ENCODE data around the gene PHC2.

PHC2 gene

DNA sequence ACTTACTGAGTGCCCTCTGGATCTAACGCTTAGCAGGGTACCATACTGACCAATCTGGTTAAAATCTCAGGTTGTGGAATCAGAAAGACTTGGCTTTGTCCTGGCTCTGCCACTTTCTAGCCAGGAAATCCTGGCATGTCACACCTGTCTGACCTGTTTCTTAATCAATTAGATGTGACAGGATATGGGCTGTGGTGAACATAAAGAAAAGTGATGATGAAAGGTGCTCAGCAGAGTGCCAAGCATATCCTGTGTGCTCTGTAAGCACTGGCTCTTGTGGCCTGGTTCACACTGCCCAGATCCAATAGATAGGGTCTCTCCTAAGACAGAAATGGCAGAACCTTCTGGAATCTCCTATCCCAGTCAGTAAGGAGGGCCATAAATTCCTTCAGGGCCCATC is 53.9 kb downstream of the PHC2 start:
- Histone ChIP-seq H3K27ac (peak overlapping the region in 2 of 21 experiments; percentile 23 to 24), H3K4me3 (no peak overlapping the region)

- Histone ChIP-seq H3K27ac (no peak overlapping the region), H3K4me3 (no peak overlapping the region)
Observed at GRCh38 chr1:33375316-33375715, 55.6 kb downstream of the PHC2 start.

- Histone ChIP-seq H3K4me3 (no peak overlapping the region), H3K27ac (no peak overlapping the region)
Observed at GRCh38 chr1:33374336-33375105, 56.4 kb downstream of the PHC2 start.

DNA sequence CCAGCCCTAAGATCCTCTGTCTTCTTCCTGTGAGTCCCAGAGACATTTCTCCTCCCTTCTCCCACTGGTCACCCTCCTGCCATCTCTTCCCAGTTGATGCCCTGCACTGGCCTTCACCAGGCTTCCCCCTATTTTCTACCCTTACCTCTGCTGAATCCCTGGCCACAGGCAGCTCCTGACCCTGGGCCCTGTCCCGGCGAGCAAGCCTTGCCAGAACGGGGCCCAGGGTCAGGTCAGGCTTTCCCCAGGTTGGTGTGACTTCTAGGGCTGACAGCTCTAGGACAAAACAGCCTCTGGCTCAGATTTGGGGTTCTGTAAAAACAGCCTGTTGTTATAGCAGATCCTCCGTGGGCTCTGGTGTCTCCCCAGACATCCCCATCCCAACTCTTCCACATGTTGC is 57.3 kb downstream of the PHC2 start:
- Histone ChIP-seq H3K4me3 (no peak overlapping the region), H3K27ac (no peak overlapping the region)

GRCh38 chr1:33372677-33373076 is 58.2 kb downstream of the PHC2 start:
- no peak overlapping the region for H3K4me3 ChIP-seq
- no peak overlapping the region for H3K27ac ChIP-seq

GRCh38 chr1:33372162-33372561 is 58.7 kb downstream of the PHC2 start:
- no peak overlapping the region for H3K27ac ChIP-seq

DNA sequence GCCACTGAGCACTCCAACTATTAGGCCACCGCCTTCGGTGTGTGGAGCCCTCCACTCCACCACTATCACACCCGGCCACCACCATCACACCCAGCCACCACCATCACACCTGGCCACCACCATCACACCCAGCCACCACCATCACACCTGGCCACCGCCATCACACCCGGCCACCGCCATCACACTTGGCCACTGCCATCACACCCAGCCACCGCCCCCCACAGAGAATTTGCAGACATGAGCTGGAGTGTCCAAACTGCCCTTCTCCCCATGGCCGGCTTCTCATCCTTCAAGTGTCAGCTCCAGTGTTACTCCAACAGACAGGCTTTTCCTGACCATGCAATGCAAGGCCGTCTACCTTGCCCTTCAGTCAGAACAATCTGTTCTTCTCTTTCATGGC is 59.6 kb downstream of the PHC2 start:
- no peak overlapping the region for H3K4me3 ChIP-seq
- no peak overlapping the region for H3K27ac ChIP-seq

More at GRCh38 chr1:33372162-33372561, 58.7 kb downstream of the PHC2 start:
- no peak overlapping the region for H3K4me3 ChIP-seq

DNA sequence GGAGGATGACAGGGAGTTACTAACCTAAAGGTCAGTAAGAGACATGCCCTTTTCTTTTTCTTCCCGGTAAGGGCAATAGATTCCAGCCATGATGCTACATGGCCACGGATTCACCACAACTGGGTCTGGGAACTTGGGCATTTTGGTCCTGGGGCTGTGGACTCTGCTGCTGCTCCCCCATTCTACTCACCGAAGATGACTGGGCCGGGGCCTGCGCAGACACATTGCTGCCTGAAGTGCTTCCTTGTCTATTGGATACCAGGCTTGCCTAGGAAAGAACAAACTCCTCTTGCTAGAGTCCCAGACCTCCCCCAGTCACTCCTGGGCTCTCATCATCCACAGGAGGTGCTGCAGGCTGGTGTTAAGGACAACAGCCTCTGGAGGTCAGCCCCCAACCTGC is 60.1 kb downstream of the PHC2 start:
- no peak overlapping the region for H3K4me3 ChIP-seq
- no peak overlapping the region for H3K27ac ChIP-seq

DNA sequence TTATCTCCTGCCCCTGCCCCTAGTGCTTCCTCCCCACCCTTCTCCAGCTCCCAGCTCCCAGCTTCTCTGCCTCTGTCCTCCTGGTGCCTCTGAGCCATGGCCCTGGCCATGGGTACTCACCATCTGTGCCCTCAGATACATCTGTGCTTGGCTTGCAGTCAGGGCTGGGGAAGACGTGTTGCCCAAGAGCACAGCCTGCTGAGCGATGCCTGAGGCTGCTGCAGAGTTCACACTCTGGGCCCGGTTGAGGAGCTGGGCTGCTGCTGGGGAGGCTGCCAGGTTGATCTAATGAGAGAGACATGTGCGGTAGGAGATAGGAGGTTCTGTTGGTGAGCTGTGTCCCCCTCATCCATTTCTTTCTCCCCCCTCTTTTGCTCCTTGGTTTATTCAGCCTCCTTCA is 60.6 kb downstream of the PHC2 start:
- Histone ChIP-seq H3K4me3 (no peak overlapping the region), H3K27ac (no peak overlapping the region)

- Histone ChIP-seq H3K4me3 (no peak overlapping the region), H3K27ac (no peak overlapping the region)
Observed at GRCh38 chr1:33369764-33370163, 61.1 kb downstream of the PHC2 start.

- Histone ChIP-seq H3K4me3 (no peak overlapping the region), H3K27ac (no peak overlapping the region)
Observed at GRCh38 chr1:33369081-33369480, 61.8 kb downstream of the PHC2 start.

DNA sequence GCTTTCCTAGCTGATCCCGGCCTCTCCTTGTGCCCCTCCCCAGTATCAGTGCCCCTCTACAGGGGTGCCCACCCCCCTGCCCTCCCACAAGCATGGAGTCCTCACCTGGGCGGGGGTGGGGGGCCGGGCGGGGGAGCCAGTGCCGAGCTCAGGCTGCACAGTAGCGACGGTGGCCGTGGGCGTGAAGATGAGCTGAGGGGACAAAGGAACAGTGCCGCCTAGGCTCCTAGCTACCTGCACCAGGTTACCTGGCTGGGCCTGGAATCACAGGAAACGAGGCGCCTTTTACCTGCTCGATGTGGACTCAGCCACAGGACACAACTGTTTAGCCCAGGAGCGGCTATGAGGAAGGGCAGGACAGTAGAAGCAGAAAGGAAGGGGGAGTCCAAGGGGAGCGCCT is 62.5 kb downstream of the PHC2 start:
- H3K27ac ChIP-seq: no peak overlapping the region
- no peak overlapping the region for H3K4me3 ChIP-seq

DNA sequence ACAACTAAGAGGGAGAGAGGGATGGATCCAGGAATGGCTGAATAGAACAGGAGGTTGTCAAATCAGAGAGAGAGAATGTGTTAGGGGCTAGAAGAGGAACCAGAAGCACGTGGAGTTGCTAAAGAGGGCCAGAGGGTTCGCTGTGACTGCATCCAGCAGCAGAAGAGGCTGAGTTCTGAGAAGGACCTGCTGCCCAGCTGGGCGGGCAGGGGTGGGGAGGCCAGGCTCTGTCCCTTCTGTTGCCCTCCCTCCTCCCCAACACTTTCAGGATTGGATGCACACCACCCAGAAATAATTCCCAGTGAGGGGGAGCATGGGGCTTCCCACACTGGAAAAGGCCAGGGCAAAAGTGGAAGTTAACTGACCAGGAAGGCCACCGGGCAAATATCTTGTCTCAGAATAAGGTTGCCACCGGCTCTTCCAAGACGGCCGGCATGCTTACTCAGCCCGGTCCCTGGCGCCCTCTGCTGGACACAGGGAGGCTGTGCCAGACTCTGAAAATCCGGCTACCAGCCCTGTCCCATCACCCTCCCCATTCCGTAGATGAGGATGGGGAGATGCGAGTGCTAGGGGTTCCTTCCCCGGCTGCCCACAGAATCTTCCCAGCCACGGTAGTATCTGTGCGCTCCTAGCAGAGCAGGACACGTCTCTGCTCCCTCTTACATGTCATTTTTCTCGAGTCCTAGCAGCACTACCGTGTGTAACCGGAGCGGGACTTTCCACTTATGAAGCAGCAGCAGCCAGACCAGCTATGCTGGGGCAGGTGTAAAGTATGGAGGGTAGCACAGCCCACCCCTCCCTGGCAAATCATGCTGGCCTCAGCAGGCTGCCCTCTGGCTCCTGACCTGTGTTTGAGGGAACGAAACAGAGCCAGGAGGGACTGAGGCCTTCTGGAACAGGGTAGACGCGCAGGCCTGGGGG is 63.1 kb downstream of the PHC2 start:
- Histone ChIP-seq H3K27ac (peak overlapping the region in 3 of 21 experiments; percentile 1 to 43 (median 19)), H3K4me3 (no peak overlapping the region)

- peak overlapping the region in 3 of 21 experiments; percentile 1 to 21 (median 19) for H3K27ac ChIP-seq
- H3K4me3 ChIP-seq: no peak overlapping the region
Observed at GRCh38 chr1:33366762-33367484, 64.0 kb downstream of the PHC2 start.

GRCh38 chr1:33365560-33365997 is 65.3 kb downstream of the PHC2 start:
- Histone ChIP-seq H3K4me3 (no peak overlapping the region), H3K27ac (peak overlapping the region in 11 of 21 experiments; percentile 0 to 72 (median 48))

DNA sequence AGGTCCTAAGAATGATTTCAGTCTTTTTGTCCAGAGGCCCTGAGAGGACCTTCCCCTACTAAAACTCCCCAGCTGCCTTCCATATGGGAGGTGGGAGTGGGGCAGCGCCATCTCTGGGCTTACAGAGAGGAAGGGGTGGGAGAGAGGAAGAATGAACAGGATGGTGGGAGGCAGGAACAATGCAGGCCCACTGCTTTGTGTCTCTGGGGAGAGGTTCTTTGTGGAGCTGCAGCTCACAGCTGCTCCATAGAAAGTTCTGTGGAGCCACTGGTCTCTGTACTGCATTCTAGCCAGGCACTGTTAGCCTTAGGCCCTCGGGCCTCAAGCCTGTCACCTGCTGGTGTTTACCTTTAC is 66.4 kb downstream of the PHC2 start:
- peak overlapping the region in 13 of 21 experiments; percentile 1 to 72 (median 48) for H3K27ac ChIP-seq
- no peak overlapping the region for H3K4me3 ChIP-seq

DNA sequence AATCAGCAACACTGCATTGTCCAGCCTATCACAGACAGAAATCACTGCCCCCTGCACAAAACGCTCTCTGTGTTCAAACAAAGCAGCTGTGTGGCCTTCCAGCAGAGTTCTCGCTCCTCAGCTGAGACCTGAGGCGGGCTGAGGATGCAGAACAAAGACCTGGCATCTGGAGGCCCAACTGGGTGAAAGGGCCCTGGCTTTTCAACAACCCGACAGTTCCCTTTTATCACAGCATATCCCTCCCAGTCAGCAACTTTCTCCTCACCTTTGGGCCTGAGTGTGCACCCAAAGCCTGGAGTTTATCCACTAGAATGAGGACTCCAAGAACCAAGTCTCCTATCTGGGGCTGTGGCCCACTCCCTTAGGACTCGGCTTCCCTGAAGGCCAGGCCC is 67.4 kb downstream of the PHC2 start:
- H3K4me3 ChIP-seq: no peak overlapping the region

GRCh38 chr1:33363021-33363420 is 67.9 kb downstream of the PHC2 start:
- Histone ChIP-seq H3K4me3 (no peak overlapping the region), H3K27ac (peak overlapping the region in 5 of 21 experiments; percentile 52 to 74 (median 61))

More for the DNA sequence above, 67.4 kb downstream of the PHC2 start:
- H3K27ac ChIP-seq: peak overlapping the region in 12 of 21 experiments; percentile 4 to 74 (median 58)

DNA sequence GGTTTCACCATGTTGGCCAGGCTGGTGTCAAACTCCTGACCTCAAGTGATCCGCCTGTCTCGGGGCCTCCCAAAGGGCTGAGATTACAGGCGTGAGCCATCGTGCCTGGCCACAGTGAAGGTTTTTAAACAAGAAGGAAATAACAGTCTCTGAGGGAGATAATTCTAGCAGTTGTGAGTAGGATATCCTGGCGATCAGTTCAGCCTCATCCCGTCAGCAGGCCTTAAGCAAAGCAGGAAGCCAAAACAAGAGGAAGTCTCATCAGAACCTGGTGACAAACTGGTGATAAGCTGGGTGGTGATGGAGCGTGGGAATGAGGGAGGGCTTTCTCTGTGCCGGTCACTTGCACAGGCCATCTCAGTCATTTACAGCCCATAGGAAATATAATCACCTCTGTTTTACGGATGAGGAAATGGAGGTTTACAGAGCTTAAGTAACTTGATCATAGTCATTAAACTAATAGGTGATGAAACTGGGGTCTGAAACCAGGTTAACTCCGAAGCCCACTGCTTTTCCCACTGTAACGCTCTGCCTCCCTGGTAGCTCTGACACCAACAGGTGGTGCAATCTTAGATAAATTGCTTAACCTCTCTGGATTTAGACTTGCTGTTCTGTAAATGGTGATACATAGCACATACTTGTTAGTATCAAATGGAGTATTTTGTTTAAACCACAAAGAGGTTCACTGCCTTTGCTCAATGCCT is 69.2 kb downstream of the PHC2 start:
- H3K27ac ChIP-seq: peak overlapping the region in 3 of 21 experiments; percentile 22 to 67 (median 38)

More for the DNA sequence above, 69.2 kb downstream of the PHC2 start:
- no peak overlapping the region for H3K4me3 ChIP-seq

Data from skin epidermis (tissue), 12 donors.